Stimulated activated CD8-positive, alpha-beta memory T cell treated with anti-CD3 and anti-CD28 coated beads, Interleukin-7, amount 100 ng/mL, for 4 hours (primary cell): ENCODE data around the gene DENND1B.

Experiments used
- DNase-seq, 2 donors: peaks; one replicate each; pipeline ENCODE4 v3.0.0-alpha.2; 2020; ENCODE audit warnings: low read depth in 2 of 2

Gene DENND1B

GRCh38 chr1:197775282-197776262, at the start of gene DENND1B:
Gene DENND1B (minus strand): TSS chr1:197775480. CDS start chr1:197775155, 325 bp downstream.
- DNase-seq = peak; percentile 56 to 80

- DNase-seq = no peak
Observed at GRCh38 chr1:197814306-197814705, 39.0 kb upstream of the DENND1B start.

DNA sequence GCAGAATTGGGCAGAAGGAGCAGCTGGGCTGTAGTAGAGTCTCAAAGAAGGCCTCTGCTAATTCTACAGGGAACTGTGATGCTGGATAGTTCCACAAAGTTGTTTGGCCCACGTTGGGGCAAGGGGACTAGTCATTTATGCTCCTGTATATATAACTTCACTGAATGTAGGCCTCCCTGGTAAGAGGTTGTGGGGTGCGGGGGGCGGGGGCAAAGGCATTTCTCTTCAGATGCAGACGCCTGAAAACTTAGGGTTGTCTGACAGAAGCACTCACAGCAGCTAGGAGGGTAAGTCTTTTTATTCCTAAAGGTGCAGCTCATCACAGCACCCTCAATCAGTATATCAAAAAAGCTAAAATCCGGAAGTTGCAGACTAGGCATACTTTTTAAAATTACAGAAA, 38.5 kb upstream of the DENND1B start:
- DNase-seq = no peak

GRCh38 chr1:197811769-197812168, 36.5 kb upstream of the DENND1B start:
- DNase-seq = no peak

- DNase-seq = no peak
Observed at GRCh38 chr1:197810812-197811211, 35.5 kb upstream of the DENND1B start.

- DNase-seq = no peak
Observed at GRCh38 chr1:197808880-197809279, 33.6 kb upstream of the DENND1B start.

GRCh38 chr1:197807739-197808453, 32.6 kb upstream of the DENND1B start:
- DNase-seq = no peak

DNA sequence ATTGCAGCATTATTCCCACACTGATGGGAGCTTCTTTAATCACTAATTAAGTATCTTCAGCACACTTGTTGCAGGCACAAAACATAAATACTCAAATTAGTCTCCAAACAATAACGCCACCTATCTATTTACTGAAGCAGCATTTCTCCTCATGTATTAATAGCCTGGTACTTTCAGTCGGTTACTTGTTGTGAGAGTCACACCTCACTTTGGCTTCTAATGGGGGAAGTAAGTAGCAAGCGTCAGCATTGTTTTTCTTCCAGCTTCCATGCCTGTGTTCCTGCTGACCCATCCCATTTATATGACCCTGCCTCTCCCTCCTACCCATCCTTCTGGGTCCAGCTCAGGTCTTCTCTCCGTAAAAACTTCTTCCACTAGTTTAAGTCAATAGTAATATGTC, 31.9 kb upstream of the DENND1B start:
- DNase-seq = no peak

DNA sequence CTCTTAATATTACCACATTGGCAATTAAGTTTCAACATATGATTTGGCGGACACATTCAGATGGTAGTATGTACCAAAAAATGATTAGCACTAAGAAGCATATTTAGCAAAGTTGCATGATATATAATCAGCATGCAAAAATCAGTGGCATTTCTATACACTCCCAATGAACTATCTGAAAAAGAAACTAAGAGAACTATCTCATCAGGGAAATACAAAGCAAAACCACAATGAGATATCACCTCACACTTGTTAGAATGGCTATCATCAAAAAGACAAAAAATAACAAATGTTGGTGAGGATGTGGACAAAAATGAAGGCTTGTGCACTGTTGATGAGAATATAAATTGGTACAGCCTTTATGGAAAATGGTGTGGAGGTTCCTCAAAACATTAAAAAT, 31.4 kb upstream of the DENND1B start:
- no peak for DNase-seq

DNA sequence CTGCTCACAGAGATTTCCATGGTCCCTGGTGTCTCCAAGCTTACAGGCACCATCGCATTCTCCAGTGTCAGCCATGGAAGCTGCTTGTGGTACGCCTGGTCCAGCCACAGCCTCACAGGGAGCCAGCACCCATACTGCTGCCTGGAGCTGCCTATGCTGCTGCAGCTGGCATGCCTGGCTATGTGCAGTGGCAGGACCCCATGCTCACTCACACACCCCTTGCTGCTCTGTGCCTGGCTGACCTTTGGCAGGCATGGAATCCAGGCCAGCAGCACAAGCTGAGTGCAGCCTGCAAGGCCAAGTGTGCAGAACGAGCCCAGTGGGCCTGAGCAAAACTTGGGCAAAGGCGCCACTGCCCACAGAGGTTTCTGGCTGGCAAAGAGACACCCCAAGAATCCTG, 26.4 kb upstream of the DENND1B start:
- DNase-seq = no peak

DNA sequence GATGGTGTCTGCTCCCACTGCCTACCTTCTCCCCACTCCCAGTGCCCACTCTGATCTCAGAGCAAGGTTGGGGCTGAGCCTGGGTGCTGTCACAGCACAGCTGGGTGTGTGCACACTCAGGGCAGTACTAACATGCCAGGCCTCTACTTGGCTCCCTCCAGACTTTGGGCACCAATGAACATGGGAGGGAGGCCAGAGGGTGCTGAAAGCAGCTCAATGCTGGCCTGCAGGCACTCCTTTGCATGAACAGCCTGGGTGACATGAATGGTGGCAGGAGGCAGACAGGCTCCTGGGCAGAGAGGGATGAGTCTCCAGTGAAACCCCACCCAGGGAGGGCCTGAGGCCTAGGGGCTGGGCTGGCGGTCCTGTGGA, 25.8 kb upstream of the DENND1B start:
- DNase-seq = no peak

DNA sequence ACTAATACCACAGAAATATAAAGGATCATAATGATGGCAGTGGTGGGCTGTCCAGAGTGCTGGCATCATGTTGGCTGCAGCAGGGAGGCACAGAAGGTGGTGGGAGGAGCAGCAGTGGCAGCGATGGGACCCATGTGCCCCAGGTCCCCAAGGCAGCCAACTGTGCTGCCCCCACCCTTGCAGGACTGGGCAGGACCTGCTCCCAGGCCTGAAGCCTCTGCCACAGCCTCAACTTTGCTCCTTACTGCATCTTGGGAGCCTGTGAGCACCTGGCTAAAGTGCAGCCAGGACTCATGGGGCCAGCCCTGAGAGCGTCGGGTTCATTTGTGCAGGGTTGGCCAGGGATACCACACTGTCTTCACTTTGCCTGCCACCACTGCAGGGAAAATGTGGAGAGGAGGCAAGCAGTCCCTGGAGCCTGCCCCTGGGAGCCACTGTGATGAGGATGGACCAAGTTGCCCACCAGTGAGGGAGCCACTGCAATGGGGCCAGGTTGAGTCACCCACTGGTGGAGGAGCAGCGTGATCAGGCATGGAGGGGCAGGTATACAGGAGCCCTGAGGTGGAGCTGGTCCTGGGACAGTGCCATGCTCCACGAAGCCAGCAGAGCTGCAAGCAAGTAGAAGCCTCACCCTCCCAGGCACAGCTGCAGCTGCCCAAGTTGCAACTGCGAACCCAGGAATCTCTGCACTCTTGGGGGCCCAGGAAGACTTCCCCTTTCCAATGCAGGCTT, 25.3 kb upstream of the DENND1B start:
- DNase-seq = no peak

DNA sequence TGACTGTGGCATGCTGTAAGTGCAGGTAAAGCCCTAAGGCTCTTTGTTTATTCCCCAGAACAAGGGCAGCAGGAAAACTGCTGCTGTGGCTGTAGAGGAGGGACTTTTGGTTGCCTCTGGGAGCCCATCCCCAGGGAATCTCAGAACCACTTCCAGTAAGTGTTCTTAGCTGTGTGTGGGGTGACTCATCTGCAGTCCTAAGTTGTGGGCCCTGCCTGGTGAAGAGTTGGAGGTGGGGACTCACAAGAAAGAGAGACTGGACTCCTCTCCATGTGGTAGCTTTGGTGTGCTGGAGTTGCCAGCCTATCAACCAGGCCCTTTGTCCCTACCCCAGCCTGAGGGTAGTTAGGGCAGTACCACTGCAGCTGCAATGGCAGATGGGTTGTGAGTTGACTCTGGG, 24.0 kb upstream of the DENND1B start:
- DNase-seq = no peak

DNA sequence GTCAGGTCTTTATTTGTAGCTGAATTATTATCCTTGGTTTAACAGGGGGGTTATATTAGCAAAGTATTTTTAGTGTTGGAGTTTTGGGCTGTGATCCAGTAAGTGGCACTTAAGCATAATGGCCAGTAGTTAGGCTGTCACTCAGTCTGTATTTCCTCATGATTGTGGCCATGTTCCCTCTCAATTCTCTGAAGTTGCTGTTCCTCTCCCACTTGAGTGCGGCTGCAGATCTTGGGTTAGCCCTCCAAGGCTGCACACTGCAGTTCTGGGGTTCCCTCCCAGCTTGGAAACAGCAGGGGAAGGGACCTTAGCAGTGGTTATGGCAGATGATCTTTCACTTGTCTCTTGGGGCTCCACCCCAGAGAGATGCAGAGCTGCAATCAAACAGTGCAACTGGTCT, 23.2 kb upstream of the DENND1B start:
- no peak for DNase-seq

GRCh38 chr1:197797010-197797409, 21.7 kb upstream of the DENND1B start:
- DNase-seq = no peak

DNA sequence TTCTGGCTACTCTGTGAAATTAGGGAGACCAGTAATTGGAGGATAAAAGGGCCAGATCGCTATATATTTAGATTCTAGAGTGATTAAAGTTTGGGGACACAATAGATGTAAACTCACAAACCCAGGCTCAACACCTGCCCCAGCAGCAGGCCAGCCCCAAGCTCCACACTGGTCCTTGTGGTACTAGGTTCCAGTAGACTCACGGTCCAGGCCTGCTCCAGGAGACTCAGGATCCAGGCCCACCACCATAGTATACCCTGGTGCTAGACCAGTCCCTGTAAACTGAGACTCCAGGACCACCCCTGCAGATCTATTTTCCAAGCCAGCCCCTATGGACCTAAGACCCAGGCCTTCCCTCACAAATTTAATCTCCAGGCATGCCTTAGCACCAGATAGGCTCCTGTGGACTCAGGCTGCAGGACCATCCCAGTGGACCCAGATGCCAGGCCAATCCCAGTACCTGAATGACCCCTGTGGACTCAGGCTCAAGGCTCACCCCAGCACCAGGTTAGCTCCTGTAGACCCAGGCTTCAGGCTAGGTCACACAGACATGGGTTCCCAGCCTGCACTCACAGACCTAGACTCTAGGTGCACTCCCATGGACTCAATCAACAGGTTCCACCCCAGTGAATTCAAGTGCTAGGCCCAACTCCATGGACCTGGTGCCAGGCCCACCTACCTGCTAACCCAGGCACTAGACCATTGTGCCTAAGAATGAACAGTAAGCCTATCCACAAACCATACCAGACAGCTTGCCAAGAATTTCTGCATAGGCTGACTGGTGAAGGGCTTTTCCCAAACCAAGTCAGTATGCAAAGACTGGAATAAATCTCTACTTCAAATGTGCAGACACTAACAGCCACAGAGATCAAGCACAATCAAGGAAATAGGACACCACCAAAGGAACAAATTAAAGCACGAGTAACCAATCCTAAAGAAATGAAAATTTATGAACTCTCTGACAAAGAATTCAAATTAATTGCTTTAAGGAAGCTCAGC, 13.8 kb upstream of the DENND1B start:
- DNase-seq = no peak

- no peak for DNase-seq
Observed at GRCh38 chr1:197787623-197788536, 12.6 kb upstream of the DENND1B start.

DNA sequence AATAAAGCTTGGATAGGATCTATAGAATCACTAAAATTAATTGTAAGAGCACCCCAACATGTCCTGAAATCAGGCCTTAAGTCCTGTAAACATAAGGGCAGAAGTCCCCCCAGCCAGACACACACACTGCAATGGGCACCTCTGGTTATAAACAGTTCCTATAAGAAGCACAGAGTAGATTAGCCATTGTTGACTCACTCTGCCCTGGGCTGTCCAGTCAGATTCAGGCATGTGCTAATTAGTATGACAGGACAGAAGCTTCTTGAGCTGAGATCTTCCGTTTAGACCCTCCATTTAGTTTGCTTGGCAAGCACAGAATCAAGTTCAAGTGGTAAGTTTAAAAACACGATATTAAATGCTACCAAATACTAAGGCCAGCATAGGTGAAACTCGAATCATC, 11.8 kb upstream of the DENND1B start:
- DNase-seq = no peak

DNA sequence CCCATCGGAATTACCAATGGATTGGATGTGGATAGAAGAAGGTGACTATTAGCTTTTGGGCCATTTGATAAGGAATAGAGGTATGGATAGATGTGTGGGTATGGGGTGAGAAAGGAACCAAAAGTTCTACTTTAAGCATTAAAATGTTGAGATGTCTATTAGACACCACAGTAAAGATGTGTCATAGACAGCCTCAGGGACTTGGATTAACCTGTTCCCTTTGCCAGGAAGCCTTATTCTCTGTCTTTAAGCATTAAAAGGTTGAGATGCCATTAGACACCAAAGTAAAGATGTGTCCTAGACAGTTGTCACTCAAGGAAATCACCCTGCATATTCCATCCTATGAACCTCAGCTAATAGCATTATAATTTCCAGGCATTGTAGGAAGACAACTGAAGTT, 11.0 kb upstream of the DENND1B start:
- DNase-seq = no peak

GRCh38 chr1:197783510-197783948, 8.2 kb upstream of the DENND1B start:
- no peak for DNase-seq
